Osteocyte (in vitro differentiated cells): ENCODE measurements around the gene UBE2E1. TPM values are rescaled to one million over a fixed set of nuclear protein-coding genes. Genes with fewer than 3 reads are reported as not detected.

ENCODE experiments used
- DNase-seq: peaks from one replicate; pipeline ENCODE4 v3.0.0; 2021; ENCODE audit warnings: mixed read lengths; ENCODE audit not compliant: unreplicated experiment; ENCODE audit errors: extremely low spot score
- H3K27ac Mint-ChIP-seq: one replicate; pipeline ENCODE4 v1.8.0; 2021; ENCODE audit warnings: mild to moderate bottlenecking, mixed read lengths; ENCODE audit not compliant: unreplicated experiment
- H3K27me3 Mint-ChIP-seq: one replicate; pipeline ENCODE4 v1.8.0; 2021; ENCODE audit warnings: mixed read lengths; ENCODE audit not compliant: unreplicated experiment
- H3K36me3 Mint-ChIP-seq: one replicate; pipeline ENCODE4 v1.8.0; 2021; ENCODE audit warnings: mixed read lengths; ENCODE audit not compliant: unreplicated experiment
- H3K4me1 Mint-ChIP-seq: one replicate; pipeline ENCODE4 v1.8.0; 2021; ENCODE audit warnings: mixed read lengths; ENCODE audit not compliant: unreplicated experiment
- H3K4me3 Mint-ChIP-seq: one replicate; pipeline ENCODE4 v1.8.0; 2021; ENCODE audit warnings: mild to moderate bottlenecking, moderate library complexity, mixed read lengths; ENCODE audit not compliant: unreplicated experiment
- H3K9me3 Mint-ChIP-seq: one replicate; pipeline ENCODE4 v1.8.0; 2021; ENCODE audit warnings: mixed read lengths; ENCODE audit not compliant: unreplicated experiment
- total RNA-seq: library from RNA; stranded (reverse); gene quantifications from 2 replicates; pipeline ENCODE4 v1.2.1, GENCODE V29; 2021
- TF ChIP-seq, protein P1 (sequence below): fragments of 200-600 bp; sonication (generic); IDR thresholded peaks from 2 replicates; pipeline ENCODE4 v1.5.0; 2021; ENCODE audit warnings: antibody characterized with exemption, mild to moderate bottlenecking, moderate library complexity

UBE2E1 gene
- total RNA-seq, 1 donor from 2014 or later, result 98.5 TPM

DNA sequence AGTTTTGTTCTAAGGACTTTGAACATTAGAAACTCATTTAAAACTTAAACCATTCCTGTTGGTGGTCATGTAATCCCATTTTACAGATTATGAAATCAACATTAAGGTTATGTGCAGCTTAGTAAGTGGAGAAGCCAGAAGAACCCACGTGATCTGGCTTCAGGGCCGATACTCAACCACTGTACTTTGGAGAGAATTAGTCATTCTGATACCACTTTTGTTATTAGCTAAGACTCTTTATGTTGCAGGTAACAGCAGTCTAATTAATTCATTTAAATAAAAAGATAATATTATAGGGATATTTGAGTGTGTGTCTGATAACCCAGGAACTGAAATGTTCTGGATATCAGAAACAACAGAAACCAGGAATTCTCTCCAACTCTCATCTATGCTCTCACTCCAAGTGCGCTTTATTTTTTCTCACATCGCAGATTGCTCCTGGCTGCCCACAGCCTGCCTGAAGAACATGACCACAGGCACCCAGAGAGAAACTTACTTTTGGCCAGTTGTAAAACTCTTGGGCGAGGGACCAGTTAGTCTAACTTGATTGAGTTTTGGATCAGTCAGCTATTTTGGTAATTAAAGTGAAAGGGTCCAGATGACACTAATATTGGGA lies 25.2 kb downstream of the UBE2E1 start:
- Mint-ChIP-seq H3K9me3 (no peaks in the 10 kb centered on the region), H3K36me3 (peaks cover 13% of the 10 kb centered on the region), H3K27me3 (no peaks in the 10 kb centered on the region), H3K4me1 (peaks cover 18% of the 10 kb centered on the region), H3K4me3 (no peak overlapping the region), H3K27ac (no peak overlapping the region)
- DNase-seq, result no peak
- TF ChIP-seq, protein P1, sequence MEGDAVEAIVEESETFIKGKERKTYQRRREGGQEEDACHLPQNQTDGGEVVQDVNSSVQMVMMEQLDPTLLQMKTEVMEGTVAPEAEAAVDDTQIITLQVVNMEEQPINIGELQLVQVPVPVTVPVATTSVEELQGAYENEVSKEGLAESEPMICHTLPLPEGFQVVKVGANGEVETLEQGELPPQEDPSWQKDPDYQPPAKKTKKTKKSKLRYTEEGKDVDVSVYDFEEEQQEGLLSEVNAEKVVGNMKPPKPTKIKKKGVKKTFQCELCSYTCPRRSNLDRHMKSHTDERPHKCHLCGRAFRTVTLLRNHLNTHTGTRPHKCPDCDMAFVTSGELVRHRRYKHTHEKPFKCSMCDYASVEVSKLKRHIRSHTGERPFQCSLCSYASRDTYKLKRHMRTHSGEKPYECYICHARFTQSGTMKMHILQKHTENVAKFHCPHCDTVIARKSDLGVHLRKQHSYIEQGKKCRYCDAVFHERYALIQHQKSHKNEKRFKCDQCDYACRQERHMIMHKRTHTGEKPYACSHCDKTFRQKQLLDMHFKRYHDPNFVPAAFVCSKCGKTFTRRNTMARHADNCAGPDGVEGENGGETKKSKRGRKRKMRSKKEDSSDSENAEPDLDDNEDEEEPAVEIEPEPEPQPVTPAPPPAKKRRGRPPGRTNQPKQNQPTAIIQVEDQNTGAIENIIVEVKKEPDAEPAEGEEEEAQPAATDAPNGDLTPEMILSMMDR, result no peak

DNA sequence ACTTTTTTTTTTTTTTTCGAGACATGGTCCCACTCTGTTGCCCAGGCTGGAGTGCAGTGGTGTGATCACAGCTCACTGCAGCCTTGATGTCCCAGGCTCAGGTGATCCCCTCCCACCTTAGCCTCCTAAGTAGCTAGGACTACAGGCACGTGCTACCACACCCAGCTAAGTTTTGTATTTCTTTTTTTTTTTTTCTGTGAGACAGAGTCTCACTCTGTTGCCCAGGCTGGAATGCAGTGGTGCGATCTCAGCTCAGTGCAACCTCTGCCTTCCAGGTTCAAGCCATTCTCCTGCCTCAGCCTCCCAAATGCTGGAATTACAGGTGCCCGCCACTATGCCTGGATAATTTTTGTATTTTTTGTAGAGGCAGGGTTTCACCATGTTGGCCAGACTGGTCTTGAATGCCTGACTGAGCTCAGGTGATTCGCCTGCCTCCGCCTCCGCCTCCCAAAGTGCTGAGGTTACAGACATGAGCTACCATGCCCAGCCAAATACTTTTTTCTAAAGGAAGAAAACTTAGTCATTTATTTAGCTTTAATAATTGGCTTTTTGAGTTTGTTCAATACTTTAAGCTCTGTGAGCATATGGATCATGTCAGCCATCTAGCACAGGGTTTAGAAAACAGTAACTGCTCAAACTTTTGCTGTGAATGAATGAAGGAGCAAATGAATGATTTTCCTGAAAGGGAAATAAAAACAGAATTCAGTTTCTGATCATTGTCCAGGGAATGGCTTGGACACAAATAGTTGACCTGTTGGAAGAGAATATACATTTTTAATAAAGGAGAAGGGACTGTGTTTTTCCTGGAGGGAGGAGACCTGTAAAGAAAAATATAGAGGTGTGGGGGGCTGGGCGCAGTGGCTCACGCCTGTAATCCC lies 26.0 kb downstream of the UBE2E1 start:
- Mint-ChIP-seq H3K27ac (no peak overlapping the region), H3K4me3 (no peak overlapping the region), H3K9me3 (no peaks in the 10 kb centered on the region), H3K36me3 (peaks cover 11% of the 10 kb centered on the region), H3K27me3 (no peaks in the 10 kb centered on the region), H3K4me1 (peaks cover 12% of the 10 kb centered on the region)
- no peak for DNase-seq
- TF ChIP-seq, protein P1, result no peak

DNA sequence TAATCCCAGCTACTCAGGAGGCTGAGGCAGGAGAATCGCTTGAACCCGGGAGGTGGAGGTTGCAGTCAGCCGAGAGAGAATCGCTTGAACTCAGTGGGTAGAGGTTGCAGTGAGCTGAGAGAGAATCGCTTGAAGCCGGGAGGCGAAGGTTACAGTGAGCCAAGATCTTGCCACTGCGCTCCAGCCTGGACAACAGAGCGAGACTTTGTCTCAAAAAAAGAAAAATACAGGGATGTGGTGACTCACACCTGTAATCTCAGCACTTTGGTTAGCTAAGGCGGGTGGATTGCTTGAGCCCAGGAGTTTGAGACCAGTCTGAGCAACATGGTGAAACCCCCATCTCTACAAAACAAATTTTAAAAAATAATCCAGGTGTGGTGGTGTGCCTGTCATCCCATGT lies 26.8 kb downstream of the UBE2E1 start:
- DNase-seq, result no peak
- no peaks in the 10 kb centered on the region for H3K9me3 Mint-ChIP-seq
- H3K27me3 Mint-ChIP-seq, result no peaks in the 10 kb centered on the region
- H3K4me3 Mint-ChIP-seq, result no peak overlapping the region
- peaks cover 11% of the 10 kb centered on the region for H3K36me3 Mint-ChIP-seq
- peaks cover 12% of the 10 kb centered on the region for H3K4me1 Mint-ChIP-seq
- H3K27ac Mint-ChIP-seq, result no peak overlapping the region
- TF ChIP-seq, protein P1, result no peak

DNA sequence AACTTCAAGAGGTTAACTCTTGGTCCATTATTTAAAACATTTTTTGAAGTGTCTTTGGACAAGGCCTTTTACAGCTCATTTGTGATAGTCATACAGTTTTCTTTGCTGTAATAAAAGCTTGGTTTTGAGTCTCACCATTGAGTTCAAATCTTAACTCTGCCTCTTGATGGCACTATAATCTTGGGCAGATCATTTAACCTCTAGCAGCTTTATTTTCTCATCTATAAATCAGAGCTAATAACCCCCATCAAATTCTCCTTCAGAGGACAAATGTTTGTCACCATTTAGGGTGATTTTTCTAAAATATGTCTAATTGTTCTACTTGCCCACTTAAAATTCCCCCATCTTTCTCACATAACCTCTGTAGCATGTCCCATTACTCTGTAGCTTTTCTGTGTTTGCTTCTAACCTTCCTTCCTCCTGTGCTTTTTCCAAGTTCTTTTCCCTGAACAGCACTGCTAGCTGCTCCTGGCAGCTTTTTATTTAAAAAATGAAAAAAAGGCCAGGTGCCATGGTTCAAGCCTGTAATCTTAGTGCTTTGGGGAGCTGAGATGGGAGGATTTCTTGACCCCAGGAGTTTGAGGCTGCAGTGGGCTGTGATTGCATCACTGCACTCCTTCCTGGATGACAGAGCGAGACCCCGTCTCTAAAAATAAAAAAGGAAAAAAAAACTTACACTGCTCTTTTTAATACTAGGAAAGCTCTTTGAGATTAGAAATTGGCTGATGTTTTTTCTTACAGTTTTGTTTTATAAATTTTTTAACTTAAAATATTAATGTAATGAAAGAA lies 28.5 kb downstream of the UBE2E1 start:
- TF ChIP-seq, protein P1, result peak; percentile 39
- Mint-ChIP-seq H3K27me3 (no peaks in the 10 kb centered on the region), H3K36me3 (peaks cover 8% of the 10 kb centered on the region), H3K27ac (no peak overlapping the region), H3K4me1 (peaks cover 7% of the 10 kb centered on the region), H3K9me3 (no peaks in the 10 kb centered on the region), H3K4me3 (no peak overlapping the region)
- no peak for DNase-seq

DNA sequence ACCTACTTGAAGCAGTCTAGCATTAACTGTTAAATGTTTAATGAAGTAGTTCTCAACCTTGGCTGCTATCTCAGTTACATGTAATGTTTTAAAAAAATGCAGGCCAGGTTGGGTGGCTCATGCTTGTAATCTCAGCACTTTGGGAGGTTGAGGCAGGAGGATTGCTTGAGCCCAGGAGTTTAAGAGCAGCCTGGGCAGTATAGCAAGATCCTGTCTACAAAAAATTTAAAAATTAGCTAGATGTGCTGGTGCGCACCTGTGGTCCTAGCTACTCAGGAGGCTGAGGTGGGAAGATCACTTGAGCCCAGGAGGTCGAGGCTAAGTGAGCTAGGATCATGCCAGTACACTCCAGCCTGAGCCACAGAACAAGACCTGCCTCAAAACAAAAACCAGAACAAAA lies 29.3 kb downstream of the UBE2E1 start:
- H3K27me3 Mint-ChIP-seq, result no peaks in the 10 kb centered on the region
- H3K27ac Mint-ChIP-seq, result no peak overlapping the region
- H3K9me3 Mint-ChIP-seq, result no peaks in the 10 kb centered on the region
- H3K4me1 Mint-ChIP-seq, result peaks cover 6% of the 10 kb centered on the region
- H3K36me3 Mint-ChIP-seq, result peaks cover 12% of the 10 kb centered on the region
- TF ChIP-seq, protein P1, result no peak
- DNase-seq, result no peak
- H3K4me3 Mint-ChIP-seq, result no peak overlapping the region
